ENCODE data around the gene TRPC4. TPM values are rescaled to one million over a fixed set of nuclear protein-coding genes. Genes with fewer than 3 reads are reported as not detected.

The TRPC4 gene
- total and polyA plus RNA-seq, 12 donors, result 0.26 to 3.9 (median 1.0) TPM; not detected in 1

- ATAC-seq (no peak), DNase-seq (no peak)
- TF ChIP-seq CTCF (IDR thresholded peaks at IDR 0.05), result no peak
- no peaks in the 10 kb centered on the region for H3K27me3 ChIP-seq
- H3K4me1 ChIP-seq, result no peaks in the 10 kb centered on the region
- WGBS, 2 donors, result 60 to 68% methylated on average over 2 of the region's 2 CpGs
- H3K4me3 ChIP-seq, result no peak overlapping the region
- no peaks in the 10 kb centered on the region for H3K36me3 ChIP-seq
- intact Hi-C loops (cut with DNase I), result no loop called here
- no peaks in the 10 kb centered on the region for H3K9me3 ChIP-seq
- no peak overlapping the region for H3K27ac ChIP-seq
Observed at GRCh38 chr13:37657134-37657533, 212.4 kb downstream of the TRPC4 start.

DNA sequence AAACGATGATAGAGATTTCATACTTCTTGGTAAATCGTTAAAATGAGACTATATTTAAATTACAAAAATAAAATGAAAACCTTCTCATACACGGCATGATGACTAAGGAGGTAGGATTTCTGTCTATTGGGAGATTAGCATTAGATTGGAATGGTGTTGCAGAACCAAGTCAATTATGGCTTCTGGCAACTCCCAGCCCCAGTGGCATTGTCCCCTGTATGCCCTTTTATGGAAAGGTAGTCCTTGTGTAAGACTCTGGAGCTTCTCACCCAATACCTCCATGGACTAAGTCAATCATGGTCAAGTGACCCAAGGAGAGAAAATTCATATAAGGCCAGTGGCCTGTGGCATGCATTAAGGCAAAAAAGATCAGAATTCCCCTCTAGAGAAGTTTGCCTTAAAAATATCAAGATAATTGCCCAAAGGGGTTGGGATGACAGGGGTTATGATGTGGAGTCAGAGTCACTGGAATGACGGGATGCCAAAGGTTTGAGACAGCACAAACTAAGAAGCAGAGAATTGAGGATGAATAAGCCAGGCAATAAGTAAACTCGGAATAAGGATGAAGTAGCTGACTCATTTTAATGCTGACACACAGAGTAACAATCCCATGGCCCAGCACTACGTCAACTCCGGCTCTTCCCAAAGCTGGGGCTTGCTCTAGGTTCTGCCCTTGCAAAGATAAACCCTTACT lies 213.2 kb downstream of the TRPC4 start:
- Histone ChIP-seq H3K4me1 (no peaks in the 10 kb centered on the region), H3K36me3 (no peaks in the 10 kb centered on the region), H3K27me3 (no peaks in the 10 kb centered on the region), H3K9me3 (no peaks in the 10 kb centered on the region), H3K4me3 (no peak overlapping the region), H3K27ac (no peak overlapping the region)
- DNase-seq, result no peak
- no peak for TF ChIP-seq CTCF (IDR thresholded peaks at IDR 0.05)
- 81 to 87% methylated on average over 7 of the region's 7 CpGs for WGBS, 2 donors
- intact Hi-C loops (cut with DNase I), result no loop called here
- no peak for ATAC-seq

GRCh38 chr13:37652596-37652995 lies 217.0 kb downstream of the TRPC4 start:
- Histone ChIP-seq H3K4me1 (no peaks in the 10 kb centered on the region), H3K36me3 (no peaks in the 10 kb centered on the region), H3K27ac (no peak overlapping the region), H3K4me3 (no peak overlapping the region), H3K9me3 (no peaks in the 10 kb centered on the region), H3K27me3 (no peaks in the 10 kb centered on the region)
- WGBS, 2 donors, result 55 to 60% methylated on average over 1 of the region's 1 CpG
- DNase-seq (no peak), ATAC-seq (no peak)
- intact Hi-C loops (cut with DNase I), result no loop called here
- TF ChIP-seq CTCF (IDR thresholded peaks at IDR 0.05), result no peak

GRCh38 chr13:37651891-37652290 lies 217.7 kb downstream of the TRPC4 start:
- Histone ChIP-seq H3K4me3 (no peak overlapping the region), H3K4me1 (no peaks in the 10 kb centered on the region), H3K27me3 (no peaks in the 10 kb centered on the region), H3K36me3 (no peaks in the 10 kb centered on the region), H3K27ac (no peak overlapping the region), H3K9me3 (no peaks in the 10 kb centered on the region)
- no peak for TF ChIP-seq CTCF (IDR thresholded peaks at IDR 0.05)
- ATAC-seq (no peak), DNase-seq (no peak)
- WGBS, 2 donors, result 94 to 95% methylated on average over 1 of the region's 1 CpG
- intact Hi-C loops (cut with DNase I), result no loop called here
